GM12872 (cell line): ENCODE measurements around the gene EIF1AX.

Source experiments
- CTCF ChIP-seq: IDR thresholded peaks from 3 replicates; pipeline ENCODE4 v1.5.1; 2011; ENCODE audit warnings: low read depth, mild to moderate bottlenecking, low read length, moderate library complexity; ENCODE audit not compliant: insufficient read depth

The EIF1AX gene

GRCh38 chrX:20140420-20140819, 1.2 kb downstream of the EIF1AX start:
- TF ChIP-seq CTCF = no peak

DNA sequence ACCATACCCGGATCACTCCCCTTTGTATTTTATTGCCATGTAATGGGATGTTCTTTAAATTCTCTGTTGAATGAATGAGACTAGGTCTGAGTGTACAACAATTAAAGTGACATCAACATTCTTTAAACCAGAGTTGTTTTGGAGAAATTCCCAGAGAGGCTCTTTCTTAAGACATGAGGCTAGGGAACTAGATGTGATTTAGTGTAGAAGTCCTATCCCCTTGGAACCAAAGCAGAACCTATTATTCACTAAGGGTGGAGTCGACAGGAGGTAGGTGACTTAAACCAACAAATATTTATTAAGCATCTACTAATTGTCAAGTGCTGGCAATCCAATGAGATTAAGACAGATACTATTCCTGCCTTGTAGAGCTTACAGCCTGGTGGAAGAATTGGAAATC, 1.7 kb downstream of the EIF1AX start:
- no peak for TF ChIP-seq CTCF

DNA sequence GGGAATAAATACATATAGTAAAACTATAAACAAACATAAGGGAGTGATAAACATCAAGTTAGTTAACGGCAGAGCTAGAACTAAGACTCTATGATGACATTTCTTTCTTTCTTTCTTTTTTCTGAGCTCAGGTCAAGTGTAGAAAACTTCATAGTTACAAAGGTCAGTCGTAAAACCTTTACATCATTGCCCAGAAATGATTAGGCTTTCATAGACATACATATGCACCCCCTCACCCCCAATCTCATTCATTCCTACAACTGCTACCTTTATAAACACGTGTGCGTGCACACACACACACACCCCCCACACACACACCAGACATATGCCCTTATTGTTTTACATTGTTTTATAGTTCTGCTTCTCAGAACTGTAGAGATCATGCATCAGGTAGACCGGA, 5.7 kb downstream of the EIF1AX start:
- no peak for TF ChIP-seq CTCF

- no peak for TF ChIP-seq CTCF
Observed at GRCh38 chrX:20132666-20133065, 9.0 kb downstream of the EIF1AX start.

- no peak for TF ChIP-seq CTCF
Observed at GRCh38 chrX:20130357-20130756, 11.3 kb downstream of the EIF1AX start.

DNA sequence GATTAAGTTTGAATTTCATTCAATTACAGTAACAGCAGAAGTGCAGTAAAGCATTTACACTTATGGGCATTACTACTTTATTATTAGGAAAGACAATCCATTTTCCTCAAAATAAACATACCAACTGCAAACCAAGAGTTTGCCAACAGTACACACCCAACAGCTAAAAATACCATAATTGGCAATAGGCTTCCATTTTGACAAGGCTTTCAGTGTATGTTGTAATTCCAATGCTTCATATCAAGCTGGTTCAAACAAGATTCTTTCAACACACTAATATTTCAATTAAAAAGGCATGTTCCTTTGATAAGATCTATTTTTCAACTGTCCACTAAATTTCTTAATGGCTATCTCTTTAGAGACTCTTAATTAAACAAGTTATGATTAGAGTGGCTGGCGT, 12.1 kb downstream of the EIF1AX start:
- TF ChIP-seq CTCF = no peak

- TF ChIP-seq CTCF = no peak
Observed at GRCh38 chrX:20128670-20129069, 13.0 kb downstream of the EIF1AX start.

DNA sequence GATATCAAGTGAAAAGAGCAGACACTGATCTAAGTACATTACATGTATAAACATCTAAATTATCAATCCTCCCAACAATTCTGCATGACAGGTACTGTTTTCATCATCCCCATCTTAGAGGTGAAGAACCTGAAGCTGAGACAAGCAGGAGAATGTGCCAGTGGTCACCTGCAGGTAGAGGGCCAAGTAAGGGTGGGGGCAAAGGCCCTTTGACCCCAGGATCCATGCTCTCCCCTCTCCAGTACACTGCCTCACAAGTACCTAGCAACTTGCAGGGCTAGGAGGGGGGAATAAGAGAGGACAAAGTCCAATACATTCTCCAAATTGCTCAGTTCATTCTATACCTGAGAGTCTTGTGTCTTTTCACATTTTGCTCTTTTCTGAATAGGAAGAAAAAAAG, 16.7 kb downstream of the EIF1AX start:
- no peak for TF ChIP-seq CTCF
